Measurements from ENCODE around the gene CAMSAP1.

Gene CAMSAP1

DNA sequence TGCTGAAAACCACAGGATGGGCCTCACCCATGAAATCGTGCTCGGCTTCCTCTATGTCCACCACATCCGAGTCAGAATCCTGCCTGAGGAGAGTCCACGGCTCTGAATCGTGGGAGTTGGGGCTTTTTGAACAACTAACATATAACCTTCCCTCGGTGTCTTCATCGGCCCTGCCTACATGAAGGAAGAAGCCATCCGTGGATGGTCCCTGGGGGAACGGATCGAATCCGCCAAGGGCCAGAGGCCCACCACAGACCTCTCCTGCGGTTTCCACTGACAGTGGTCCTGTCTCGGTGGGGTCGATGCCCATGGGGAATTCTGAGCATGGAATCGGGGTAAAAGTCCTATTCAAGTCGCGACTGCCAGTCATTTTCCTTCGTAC lies 85.0 kb downstream of the CAMSAP1 start:
- H3K4me3 ChIP-seq (ENCODE audit: low read depth, low read length): no peak overlapping the region
- TF ChIP-seq, protein P1, sequence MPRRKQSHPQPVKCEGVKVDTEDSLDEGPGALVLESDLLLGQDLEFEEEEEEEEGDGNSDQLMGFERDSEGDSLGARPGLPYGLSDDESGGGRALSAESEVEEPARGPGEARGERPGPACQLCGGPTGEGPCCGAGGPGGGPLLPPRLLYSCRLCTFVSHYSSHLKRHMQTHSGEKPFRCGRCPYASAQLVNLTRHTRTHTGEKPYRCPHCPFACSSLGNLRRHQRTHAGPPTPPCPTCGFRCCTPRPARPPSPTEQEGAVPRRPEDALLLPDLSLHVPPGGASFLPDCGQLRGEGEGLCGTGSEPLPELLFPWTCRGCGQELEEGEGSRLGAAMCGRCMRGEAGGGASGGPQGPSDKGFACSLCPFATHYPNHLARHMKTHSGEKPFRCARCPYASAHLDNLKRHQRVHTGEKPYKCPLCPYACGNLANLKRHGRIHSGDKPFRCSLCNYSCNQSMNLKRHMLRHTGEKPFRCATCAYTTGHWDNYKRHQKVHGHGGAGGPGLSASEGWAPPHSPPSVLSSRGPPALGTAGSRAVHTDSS (tag by site-specific recombination; IDR thresholded peaks at IDR 0.05): no peak
- TF ChIP-seq, protein P2, sequence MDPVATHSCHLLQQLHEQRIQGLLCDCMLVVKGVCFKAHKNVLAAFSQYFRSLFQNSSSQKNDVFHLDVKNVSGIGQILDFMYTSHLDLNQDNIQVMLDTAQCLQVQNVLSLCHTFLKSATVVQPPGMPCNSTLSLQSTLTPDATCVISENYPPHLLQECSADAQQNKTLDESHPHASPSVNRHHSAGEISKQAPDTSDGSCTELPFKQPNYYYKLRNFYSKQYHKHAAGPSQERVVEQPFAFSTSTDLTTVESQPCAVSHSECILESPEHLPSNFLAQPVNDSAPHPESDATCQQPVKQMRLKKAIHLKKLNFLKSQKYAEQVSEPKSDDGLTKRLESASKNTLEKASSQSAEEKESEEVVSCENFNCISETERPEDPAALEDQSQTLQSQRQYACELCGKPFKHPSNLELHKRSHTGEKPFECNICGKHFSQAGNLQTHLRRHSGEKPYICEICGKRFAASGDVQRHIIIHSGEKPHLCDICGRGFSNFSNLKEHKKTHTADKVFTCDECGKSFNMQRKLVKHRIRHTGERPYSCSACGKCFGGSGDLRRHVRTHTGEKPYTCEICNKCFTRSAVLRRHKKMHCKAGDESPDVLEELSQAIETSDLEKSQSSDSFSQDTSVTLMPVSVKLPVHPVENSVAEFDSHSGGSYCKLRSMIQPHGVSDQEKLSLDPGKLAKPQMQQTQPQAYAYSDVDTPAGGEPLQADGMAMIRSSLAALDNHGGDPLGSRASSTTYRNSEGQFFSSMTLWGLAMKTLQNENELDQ (tag by site-specific recombination; IDR thresholded peaks at IDR 0.05; ENCODE audit: low read depth): no peak
- TF ChIP-seq, protein P3, sequence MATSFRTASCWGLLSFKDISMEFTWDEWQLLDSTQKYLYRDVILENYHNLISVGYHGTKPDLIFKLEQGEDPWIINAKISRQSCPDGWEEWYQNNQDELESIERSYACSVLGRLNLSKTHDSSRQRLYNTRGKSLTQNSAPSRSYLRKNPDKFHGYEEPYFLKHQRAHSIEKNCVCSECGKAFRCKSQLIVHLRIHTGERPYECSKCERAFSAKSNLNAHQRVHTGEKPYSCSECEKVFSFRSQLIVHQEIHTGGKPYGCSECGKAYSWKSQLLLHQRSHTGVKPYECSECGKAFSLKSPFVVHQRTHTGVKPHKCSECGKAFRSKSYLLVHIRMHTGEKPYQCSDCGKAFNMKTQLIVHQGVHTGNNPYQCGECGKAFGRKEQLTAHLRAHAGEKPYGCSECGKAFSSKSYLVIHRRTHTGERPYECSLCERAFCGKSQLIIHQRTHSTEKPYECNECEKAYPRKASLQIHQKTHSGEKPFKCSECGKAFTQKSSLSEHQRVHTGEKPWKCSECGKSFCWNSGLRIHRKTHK (tag by site-specific recombination; IDR thresholded peaks at IDR 0.05): no peak
- TF ChIP-seq REPIN1 (tag by site-specific recombination; IDR thresholded peaks at IDR 0.05; ENCODE audit: low read depth) (no peak), ZFP41 (tag by site-specific recombination; IDR thresholded peaks at IDR 0.05; ENCODE audit: borderline replicate concordance) (no peak)
- TF ChIP-seq, protein P4, sequence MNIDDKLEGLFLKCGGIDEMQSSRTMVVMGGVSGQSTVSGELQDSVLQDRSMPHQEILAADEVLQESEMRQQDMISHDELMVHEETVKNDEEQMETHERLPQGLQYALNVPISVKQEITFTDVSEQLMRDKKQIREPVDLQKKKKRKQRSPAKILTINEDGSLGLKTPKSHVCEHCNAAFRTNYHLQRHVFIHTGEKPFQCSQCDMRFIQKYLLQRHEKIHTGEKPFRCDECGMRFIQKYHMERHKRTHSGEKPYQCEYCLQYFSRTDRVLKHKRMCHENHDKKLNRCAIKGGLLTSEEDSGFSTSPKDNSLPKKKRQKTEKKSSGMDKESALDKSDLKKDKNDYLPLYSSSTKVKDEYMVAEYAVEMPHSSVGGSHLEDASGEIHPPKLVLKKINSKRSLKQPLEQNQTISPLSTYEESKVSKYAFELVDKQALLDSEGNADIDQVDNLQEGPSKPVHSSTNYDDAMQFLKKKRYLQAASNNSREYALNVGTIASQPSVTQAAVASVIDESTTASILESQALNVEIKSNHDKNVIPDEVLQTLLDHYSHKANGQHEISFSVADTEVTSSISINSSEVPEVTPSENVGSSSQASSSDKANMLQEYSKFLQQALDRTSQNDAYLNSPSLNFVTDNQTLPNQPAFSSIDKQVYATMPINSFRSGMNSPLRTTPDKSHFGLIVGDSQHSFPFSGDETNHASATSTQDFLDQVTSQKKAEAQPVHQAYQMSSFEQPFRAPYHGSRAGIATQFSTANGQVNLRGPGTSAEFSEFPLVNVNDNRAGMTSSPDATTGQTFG (tag by site-specific recombination; IDR thresholded peaks at IDR 0.05; ENCODE audit: borderline replicate concordance): no peak
- no peaks in the 10 kb centered on the region for H3K9me3 ChIP-seq (ENCODE audit: control insufficient read depth, insufficient read depth, low read depth, low read length)
- ChIA-PET CTCF (no interaction called here), POLR2A (no interaction called here)
- no peak overlapping the region for H3K27ac ChIP-seq (ENCODE audit: extremely low read depth, low read depth, low read length)
- peaks cover 4 to 78% of the 10 kb centered on the region in 2 experiments; a peak in 2 of 3 replicates for H3K36me3 ChIP-seq (ENCODE audit: control insufficient read depth in 2 of 2, insufficient read depth in 1 of 2, low read length in 2 of 2)
- no peaks in the 10 kb centered on the region for H3K4me1 ChIP-seq (ENCODE audit: control insufficient read depth, insufficient read depth, low read length)

GRCh38 chr9:135821733-135822373 lies 85.5 kb downstream of the CAMSAP1 start:
- H3K4me1 ChIP-seq (ENCODE audit: control insufficient read depth, insufficient read depth, low read length): no peaks in the 10 kb centered on the region
- H3K4me3 ChIP-seq (ENCODE audit: low read depth, low read length): no peak overlapping the region
- ChIA-PET POLR2A (no interaction called here), CTCF (interaction anchor here (0.5 kb wide), 1 partner anchor 735 kb away, joined by 4 read pairs; no protein-coding TSS in a partner anchor)
- H3K9me3 ChIP-seq (ENCODE audit: control insufficient read depth, insufficient read depth, low read depth, low read length): no peaks in the 10 kb centered on the region
- peaks cover 4 to 81% of the 10 kb centered on the region in 2 experiments; a peak in 2 of 3 replicates for H3K36me3 ChIP-seq (ENCODE audit: control insufficient read depth in 2 of 2, insufficient read depth in 1 of 2, low read length in 2 of 2)
- H3K27ac ChIP-seq (ENCODE audit: extremely low read depth, low read depth, low read length): no peak overlapping the region
- TF ChIP-seq, protein P5, sequence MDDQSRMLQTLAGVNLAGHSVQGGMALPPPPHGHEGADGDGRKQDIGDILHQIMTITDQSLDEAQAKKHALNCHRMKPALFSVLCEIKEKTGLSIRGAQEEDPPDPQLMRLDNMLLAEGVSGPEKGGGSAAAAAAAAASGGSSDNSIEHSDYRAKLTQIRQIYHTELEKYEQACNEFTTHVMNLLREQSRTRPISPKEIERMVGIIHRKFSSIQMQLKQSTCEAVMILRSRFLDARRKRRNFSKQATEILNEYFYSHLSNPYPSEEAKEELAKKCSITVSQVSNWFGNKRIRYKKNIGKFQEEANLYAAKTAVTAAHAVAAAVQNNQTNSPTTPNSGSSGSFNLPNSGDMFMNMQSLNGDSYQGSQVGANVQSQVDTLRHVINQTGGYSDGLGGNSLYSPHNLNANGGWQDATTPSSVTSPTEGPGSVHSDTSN (CRISPR knock-in tag; IDR thresholded peaks at IDR 0.05): no peak
- TF ChIP-seq PRDM4 (tag by site-specific recombination; IDR thresholded peaks at IDR 0.05) (no peak), ZNF292 (tag by site-specific recombination; IDR thresholded peaks at IDR 0.05; ENCODE audit: borderline replicate concordance, low read depth) (no peak), ZBTB20 (tag by site-specific recombination; IDR thresholded peaks at IDR 0.05) (no peak), ZBTB7A (tag by site-specific recombination; IDR thresholded peaks at IDR 0.05; ENCODE audit: low read depth) (no peak), ZNF777 (tag by site-specific recombination; IDR thresholded peaks at IDR 0.05; ENCODE audit: borderline replicate concordance) (no peak), ZNF221 (tag by site-specific recombination; IDR thresholded peaks at IDR 0.05; ENCODE audit: borderline replicate concordance) (no peak), SALL2 (tag by site-specific recombination; IDR thresholded peaks at IDR 0.05; ENCODE audit: borderline replicate concordance) (no peak), ZNF239 (tag by site-specific recombination; IDR thresholded peaks at IDR 0.05) (no peak), ZNF623 (tag by site-specific recombination; IDR thresholded peaks at IDR 0.05) (no peak), ZNF146 (tag by site-specific recombination; IDR thresholded peaks at IDR 0.05) (no peak), ZNF366 (tag by site-specific recombination; conservative IDR thresholded peaks at IDR 0.05) (no peak), ZNF658 (tag by site-specific recombination; IDR thresholded peaks at IDR 0.05) (no peak), ZNF211 (tag by site-specific recombination; IDR thresholded peaks at IDR 0.05; ENCODE audit: low read depth) (no peak)
- TF ChIP-seq, protein P6, sequence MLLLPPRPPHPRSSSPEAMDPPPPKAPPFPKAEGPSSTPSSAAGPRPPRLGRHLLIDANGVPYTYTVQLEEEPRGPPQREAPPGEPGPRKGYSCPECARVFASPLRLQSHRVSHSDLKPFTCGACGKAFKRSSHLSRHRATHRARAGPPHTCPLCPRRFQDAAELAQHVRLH (tag by site-specific recombination; IDR thresholded peaks at IDR 0.05): no peak
